Erythroblast (primary cell): Measurements from ENCODE around the gene CBLL1.

Experiments
- GATA1 ChIP-seq: IDR thresholded peaks from 2 replicates; pipeline ENCODE4 v1.6.1; 2011; ENCODE audit warnings: low read depth, mild to moderate bottlenecking, control low read depth, low read length, moderate library complexity
- POLR2A ChIP-seq: IDR thresholded peaks from 2 replicates; pipeline ENCODE4 v1.6.1; 2011; ENCODE audit warnings: mild to moderate bottlenecking, low read length

GRCh38 chr7:107758667-107759066 lies 14.7 kb downstream of the CBLL1 start:
- TF ChIP-seq POLR2A (peak; percentile 25), GATA1 (no peak)
